Kidney glomerular epithelial cell (primary cell): Measurements from ENCODE around the gene OR7C2.

Experiments used
- DNase-seq: peaks from one replicate; lab custom pipeline; 2025; lab: John Stamatoyannopoulos, UW

Gene OR7C2

GRCh38 chr19:14979476-14980255, 38.4 kb downstream of the OR7C2 start, which contains the start of gene SLC1A6:
Gene SLC1A6, minus strand, starts transcription at chr19:14979864. Its CDS starts 6,954 bp downstream, at chr19:14972910.
- no peak for DNase-seq

DNA sequence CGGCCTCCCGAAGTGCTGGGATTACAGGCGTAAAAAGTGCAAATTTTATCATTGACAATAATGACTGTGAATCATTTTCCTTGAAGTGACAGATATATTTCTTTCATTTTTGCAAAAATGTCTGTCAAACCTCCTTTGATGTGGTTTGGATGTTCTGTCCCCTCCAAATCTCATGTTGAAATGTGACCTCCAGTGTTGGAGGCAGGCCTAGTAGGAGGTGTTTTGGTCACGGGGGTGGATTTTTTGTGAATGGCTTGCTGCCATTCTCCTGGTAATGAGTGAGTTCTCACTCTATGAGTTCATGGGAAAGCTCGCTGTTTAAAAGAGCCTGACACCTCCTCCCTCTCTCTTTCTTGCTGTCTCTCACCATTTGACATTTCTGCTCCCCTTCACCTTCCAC, 43.8 kb downstream of the OR7C2 start:
- no peak for DNase-seq
